GM12878 (cell line): ENCODE results near the gene SPOCD1. TPM values are rescaled to one million over a fixed set of nuclear protein-coding genes. Genes with fewer than 3 reads are reported as not detected.

Experiments
- ATAC-seq: fragments of 200-7000 bp; cut with Tn5 transposase; 3 replicates; pipeline ENCODE4 v1.9.1; 2020; ENCODE audit warnings: mild to moderate bottlenecking, moderate library complexity
- BruUV-seq: library from RNA; stranded (reverse); fragments of 400-500 nt; replicated peaks from 2 replicates; lab custom pipeline; 2021; lab: Mats Ljungman, UMichigan
- CTCF ChIA-PET: fragments of 300-600 bp; sonication (Branson Sonifier 250); formaldehyde crosslinking; extraction: SDS; loops from one replicate; lab custom pipeline; 2021; ENCODE audit warnings: inconsistent platforms; lab: Yijun Ruan, JAX
- POLR2A ChIA-PET: fragments of 350-600 bp; formaldehyde crosslinking; extraction: SDS; loops from one replicate; lab custom pipeline; 2021; ENCODE audit warnings: inconsistent platforms; lab: Charles Lee
- RAD21 ChIA-PET: fragments of 300-600 bp; sonication (Branson Sonifier 250); formaldehyde crosslinking; loops from one replicate; lab custom pipeline; 2023; ENCODE audit warnings: antibody characterized with exemption; ENCODE audit not compliant: unreplicated experiment; lab: Charles Lee
- SMC1A ChIA-PET: fragments of 300-600 bp; sonication (Branson Sonifier 250); formaldehyde crosslinking; loops from one replicate; lab custom pipeline; 2023; ENCODE audit not compliant: unreplicated experiment, uncharacterized antibody; lab: Charles Lee
- DNase-seq: peaks from one replicate; pipeline ENCODE4 v3.0.0-alpha.2; 2011; ENCODE audit warnings: low read depth, low spot score
- FAIRE-seq: peaks from 3 replicates; lab custom pipeline; 2011; peaks lifted over from hg19 to GRCh38; lab: Jason Lieb, UNC
- H2AFZ ChIP-seq: 2 replicates; pipeline ENCODE4 v1.6.0; 2011; ENCODE audit warnings: low read depth, low read length, control low read depth; ENCODE audit not compliant: control insufficient read depth
- H3K27ac ChIP-seq: 2 replicates; pipeline ENCODE4 v1.5.1; 2011; ENCODE audit warnings: control low read depth; ENCODE audit not compliant: control insufficient read depth, insufficient read depth
- H3K27me3 ChIP-seq, 2 experiments: replicated peaks in 1 of 2; 2 replicates each; pipeline versions ENCODE4 v1.6.0 to v1.6.1; 2011; ENCODE audit warnings: low read length in 1 of 2; ENCODE audit not compliant: control insufficient read depth in 2 of 2, insufficient read depth in 2 of 2
- H3K36me3 ChIP-seq, 2 experiments: 2 replicates each; pipeline ENCODE4 v1.5.1; 2011; ENCODE audit warnings: low read length in 1 of 2; ENCODE audit not compliant: control insufficient read depth in 2 of 2, insufficient read depth in 2 of 2
- H3K4me1 ChIP-seq: 2 replicates; pipeline ENCODE4 v1.6.1; 2011; ENCODE audit warnings: mild to moderate bottlenecking, low read length, moderate library complexity, mixed read lengths; ENCODE audit not compliant: control insufficient read depth, insufficient read depth
- H3K4me2 ChIP-seq: 2 replicates; pipeline ENCODE4 v1.6.0; 2011; ENCODE audit warnings: control low read depth; ENCODE audit not compliant: control insufficient read depth, insufficient read depth
- H3K4me3 ChIP-seq: fragments of 200-600 bp; sonication (generic); 2 replicates; pipeline ENCODE4 v1.5.1; 2016
- H3K79me2 ChIP-seq: 2 replicates; pipeline ENCODE4 v1.6.0; 2011; ENCODE audit warnings: low read length; ENCODE audit not compliant: control insufficient read depth, insufficient read depth
- H3K9ac ChIP-seq: 2 replicates; pipeline ENCODE4 v1.8.0; 2011; ENCODE audit warnings: low read length, control low read depth, mixed read lengths; ENCODE audit not compliant: control insufficient read depth, insufficient read depth
- H3K9me3 ChIP-seq: replicated peaks from 3 replicates; pipeline ENCODE4 v1.5.1; 2011; ENCODE audit warnings: mild to moderate bottlenecking, low read length; ENCODE audit not compliant: control insufficient read depth, insufficient read depth
- H4K20me1 ChIP-seq: 2 replicates; pipeline ENCODE4 v1.6.0; 2011; ENCODE audit not compliant: control insufficient read depth, insufficient read depth
- BHLHE40 ChIP-seq, 2 experiments: fragments of 450-650 bp in 1 of 2; IDR thresholded peaks; 2 replicates each; pipeline ENCODE4 v1.6.1; 2011 to 2017; ENCODE audit warnings: low read depth in 2 of 2, borderline replicate concordance in 1 of 2, improper control_type of control experiment in 1 of 2, low read length in 1 of 2, mild to moderate bottlenecking in 1 of 2
- JUND ChIP-seq: IDR thresholded peaks from 2 replicates; pipeline ENCODE4 v1.6.1; 2012; ENCODE audit warnings: low read depth, mild to moderate bottlenecking, low read length, improper control_type of control experiment, moderate library complexity
- ZBED1 ChIP-seq: IDR thresholded peaks from 2 replicates; pipeline ENCODE4 v1.6.1; 2016; ENCODE audit warnings: borderline replicate concordance
- WGBS: methylation state at CpG from one replicate; pipeline ENCODE4 v1.1.6; 2016; ENCODE audit warnings: low lambda C conversion rate; ENCODE audit not compliant: insufficient replicate concordance, insufficient coverage; ENCODE audit errors: missing lambda C conversion rate; 5-methylcytosine and 5-hydroxymethylcytosine counted together
- in situ Hi-C: fragments of 300-500 bp; cut with MboI; formaldehyde crosslinking; loops from 9 replicates; pipeline ENCODE4 v1.14.3; 2018; ENCODE audit warnings: mixed read lengths
- intact Hi-C: fragments of 100-400 bp; cut with micrococcal nuclease; formaldehyde crosslinking; loops from one replicate; pipeline ENCODE4 v1.14.2; 2022; ENCODE audit not compliant: unreplicated experiment
- polyA plus RNA-seq, 11 experiments: library from polyadenylated mRNA; depleted of rRNA in 4 of 11; unstranded in 6 of 11; stranded (reverse) in 5 of 11; fragments of >200 nt; fragmentation: Nextera tagmentation in 4 of 11; fragmentation: Illumina TruSeq in 1 of 11; extraction: Ambion mirVana in 4 of 11; extraction: Trizol in 1 of 11; gene quantifications; 1 replicate in 1 of 11; 2 replicates in 10 of 11; pipeline versions ENCODE4 v1.2.1 to v1.2.3, GENCODE V29; 2011 to 2016; ENCODE audit warnings: inconsistent platforms in 2 of 11, missing spikeins in 2 of 11, low read depth in 1 of 11
- total RNA-seq, 4 experiments: library from RNA; depleted of rRNA in 3 of 4; stranded (reverse); fragments of >200 nt in 3 of 4; fragmentation: Illumina TruSeq in 1 of 4; extraction: Trizol in 1 of 4; gene quantifications; 2 replicates each; pipeline versions ENCODE4 v1.2.1 to v1.2.3, GENCODE V29; 2013 to 2021

The SPOCD1 gene
- total and polyA plus RNA-seq, 10 of the 15 experiments (the other 5 are each of a cell fraction or from before 2014, with no cell fraction given), result 0.02 to 0.65 (median 0.13) TPM; not detected in 4

DNA sequence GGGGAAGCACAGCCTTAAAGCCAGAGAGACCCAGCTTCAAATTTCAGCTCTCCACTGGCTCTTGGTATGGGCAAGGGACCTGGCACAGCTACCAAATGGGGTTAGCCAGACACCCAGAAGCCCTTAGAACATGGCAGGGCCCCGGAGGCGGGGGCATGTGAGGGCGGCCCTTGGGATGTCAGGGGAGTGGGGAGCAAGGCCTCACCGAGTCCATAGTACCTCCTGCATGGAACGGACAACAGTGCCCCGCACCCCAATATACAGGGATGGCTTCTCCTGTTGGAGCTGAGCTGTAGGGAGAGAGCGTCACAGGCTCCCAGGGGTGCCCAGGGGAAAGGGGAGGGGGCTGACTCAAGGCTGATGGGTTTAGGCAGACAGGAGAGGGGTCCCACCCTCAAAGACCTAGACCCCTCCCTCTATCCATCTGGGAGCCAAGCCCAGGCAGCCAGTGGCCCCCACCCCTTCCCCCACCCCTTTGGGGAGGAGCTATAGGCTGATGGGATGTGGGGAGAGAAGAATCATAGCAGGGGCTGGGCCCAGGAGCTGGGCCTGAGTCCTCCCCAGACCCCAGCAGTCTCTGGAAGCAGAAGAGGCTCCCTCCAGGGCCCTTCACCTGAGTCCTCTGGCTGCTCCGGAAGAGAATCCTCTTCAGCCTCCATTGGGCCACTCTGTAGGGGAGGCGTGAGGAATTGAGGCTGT lies 16.5 kb downstream of the SPOCD1 start:
- FAIRE-seq, result no peak
- ChIA-PET CTCF (interaction anchor here (0.6 to 5.5 kb wide), 3 partner anchors 10 to 248 kb away, joined by 3 to 27 read pairs (median 4); no protein-coding TSS in a partner anchor), SMC1A (interaction anchor here (1.3 kb wide), 1 partner anchor 280 kb away, joined by 3 read pairs; no protein-coding TSS in a partner anchor)

DNA sequence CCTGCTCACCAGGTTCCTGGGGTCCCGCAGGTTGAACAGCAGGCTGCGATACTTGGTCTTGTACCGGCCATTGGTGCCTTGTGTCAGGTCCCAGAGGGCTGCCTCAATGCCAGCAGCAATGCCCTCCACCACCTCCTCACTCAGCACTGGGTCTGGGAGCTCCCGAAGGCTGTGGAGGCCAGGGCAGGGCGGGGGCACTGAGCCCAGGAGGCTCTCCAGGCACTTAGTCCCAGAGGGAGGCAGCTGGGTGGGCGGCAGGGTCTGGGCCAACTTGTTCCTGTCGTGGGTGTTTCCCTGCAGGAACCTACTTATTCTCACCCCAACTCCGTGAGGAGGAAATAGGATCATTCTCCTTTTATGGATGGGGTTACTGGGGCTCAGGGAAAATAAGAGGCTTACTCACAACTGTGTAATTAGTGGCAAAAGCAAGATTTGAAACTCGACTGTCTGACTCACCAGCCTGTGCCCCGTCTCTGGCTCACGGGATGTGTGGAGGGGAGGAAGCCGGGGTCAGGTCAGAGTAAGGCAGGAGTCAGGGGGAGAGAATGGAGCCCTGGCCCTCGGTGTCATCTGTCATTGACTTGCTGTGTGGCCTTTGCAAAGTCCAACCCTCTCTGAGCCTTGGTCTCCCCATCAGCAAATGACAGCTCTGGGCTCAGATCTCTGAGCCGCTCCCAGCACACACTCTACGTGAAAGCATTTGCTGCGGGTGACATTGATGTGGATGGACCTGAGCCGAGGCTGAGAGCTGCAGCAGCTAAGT lies 17.2 kb downstream of the SPOCD1 start:
- no TSS peak for BruUV-seq
- intact Hi-C loops, result no loop called here
- Histone ChIP-seq H3K4me2 (no peak overlapping the region), H3K9ac (no peak overlapping the region), H2AFZ (no peak overlapping the region), H3K9me3 (no peaks in the 10 kb centered on the region), H3K4me3 (no peak overlapping the region), H3K4me1 (no peaks in the 10 kb centered on the region), H3K27me3 (peaks cover 0 to 4% of the 10 kb centered on the region in 2 experiments), H3K27ac (no peak overlapping the region), H3K36me3 (no peaks in the 10 kb centered on the region), H4K20me1 (no peaks in the 10 kb centered on the region), H3K79me2 (no peaks in the 10 kb centered on the region)
- TF ChIP-seq BHLHE40 (IDR thresholded peaks at IDR 0.05; ENCODE audit: borderline replicate concordance in 1 of 2, low read depth in 2 of 2, low read length in 1 of 2) (peak in 1 of 2 experiments; percentile 20; a peak in 1 of 4 replicates), ZBED1 (no peak)
- DNase-seq, result no peak
- no peak for FAIRE-seq
- ChIA-PET CTCF (interaction anchor here (0.6 to 5.5 kb wide), 2 partner anchors 9 to 248 kb away, joined by 4 to 27 read pairs; no protein-coding TSS in a partner anchor), POLR2A (no interaction called here), RAD21 (interaction anchor here (0.7 kb wide), 1 partner anchor 9 kb away, joined by 3 read pairs; no protein-coding TSS in a partner anchor), SMC1A (interaction anchor here (1.3 kb wide), 1 partner anchor 279 kb away, joined by 3 read pairs; no protein-coding TSS in a partner anchor)
- 30% methylated on average over 17 of the region's 17 CpGs for WGBS
- in situ Hi-C loops, result loop anchor here (5.0 kb wide), 1 partner anchor 141 kb away; no protein-coding TSS in a partner anchor
- ATAC-seq, result peak; percentile 71

More for the DNA sequence above, 16.5 kb downstream of the SPOCD1 start:
- DNase-seq, result no peak
- H3K9me3 ChIP-seq, result no peaks in the 10 kb centered on the region
- no TSS peak for BruUV-seq
- H4K20me1 ChIP-seq, result no peaks in the 10 kb centered on the region
- intact Hi-C loops, result no loop called here
- no peaks in the 10 kb centered on the region for H3K4me1 ChIP-seq
- no peak overlapping the region for H3K4me3 ChIP-seq
- H3K9ac ChIP-seq, result no peak overlapping the region
- RAD21 ChIA-PET, result interaction anchor here (0.7 kb wide), 1 partner anchor 10 kb away, joined by 3 read pairs; no protein-coding TSS in a partner anchor
- POLR2A ChIA-PET, result no interaction called here
- H3K4me2 ChIP-seq, result no peak overlapping the region
- H3K36me3 ChIP-seq, result no peaks in the 10 kb centered on the region
- WGBS, result 25% methylated on average over 8 of the region's 9 CpGs
- no peak for ATAC-seq
- H3K79me2 ChIP-seq, result no peaks in the 10 kb centered on the region
- no peak for TF ChIP-seq JUND
- TF ChIP-seq, all 136 proteins: peak for 0
- peaks cover 0 to 4% of the 10 kb centered on the region in 2 experiments for H3K27me3 ChIP-seq
- in situ Hi-C loops, result loop anchor here (5.0 kb wide), 1 partner anchor 142 kb away; no protein-coding TSS in a partner anchor
- H2AFZ ChIP-seq, result no peak overlapping the region
- no peak overlapping the region for H3K27ac ChIP-seq
